Suprapubic skin (tissue), 4 donors: Measurements from ENCODE around the gene EFCAB6. TPM values are rescaled to one million over a fixed set of nuclear protein-coding genes. Genes with fewer than 3 reads are reported as not detected.

ENCODE experiments used
- DNase-seq, 2 donors: peaks; one replicate each; pipeline ENCODE4 v3.0.0-alpha.2; 2019; ENCODE audit warnings: low spot score in 2 of 2
- H3K27ac ChIP-seq: fragments of 200-600 bp; sonication (generic); one replicate; pipeline ENCODE4 v1.5.1; 2019
- H3K27me3 ChIP-seq: fragments of 200-600 bp; sonication (generic); one replicate; pipeline ENCODE4 v1.5.1; 2019
- H3K36me3 ChIP-seq: fragments of 200-600 bp; sonication (generic); one replicate; pipeline ENCODE4 v1.5.1; 2019
- H3K4me1 ChIP-seq: fragments of 200-600 bp; sonication (generic); one replicate; pipeline ENCODE4 v1.5.1; 2019
- H3K4me3 ChIP-seq: fragments of 200-600 bp; sonication (generic); one replicate; pipeline ENCODE4 v1.5.1; 2019; ENCODE audit warnings: mild to moderate bottlenecking
- H3K9me3 ChIP-seq: fragments of 200-600 bp; sonication (generic); one replicate; pipeline ENCODE4 v1.5.1; 2019
- EP300 ChIP-seq: sonication (generic); formaldehyde crosslinking; IDR thresholded peaks from one replicate; pipeline ENCODE4 v1.6.1; 2017; ENCODE audit warnings: antibody characterized with exemption
- POLR2A ChIP-seq, 2 donors: fragments of 450-650 bp; IDR thresholded peaks; one replicate each; pipeline ENCODE4 v1.6.1; 2017; ENCODE audit warnings: antibody characterized with exemption in 2 of 2, mild to moderate bottlenecking in 2 of 2, moderate library complexity in 2 of 2
- POLR2AphosphoS5 ChIP-seq, 3 donors: sonication (generic); formaldehyde crosslinking; IDR thresholded peaks; one replicate each; pipeline ENCODE4 v1.6.1; 2017; ENCODE audit warnings: antibody characterized with exemption in 3 of 3
- WGBS: methylation state at CpG from one replicate; pipeline ENCODE4 v1.1.5; 2018; 5-methylcytosine and 5-hydroxymethylcytosine counted together
- total RNA-seq, 4 donors: library from RNA; depleted of rRNA; stranded (reverse); fragments of >200 nt; gene quantifications; one replicate each; pipeline ENCODE4 v1.1.0, GENCODE V29; 2016
- TF ChIP-seq, protein P1 (sequence below), 2 donors: fragments of 200-600 bp in 1 of 2; fragments of 450-650 bp in 1 of 2; sonication (generic) in 1 of 2; IDR thresholded peaks; one replicate each; pipeline ENCODE4 v1.5.1; 2016 to 2019; ENCODE audit warnings: antibody characterized with exemption in 2 of 2, mild to moderate bottlenecking in 1 of 2, moderate library complexity in 1 of 2

The EFCAB6 gene
- total RNA-seq, 4 donors from 2014 or later, result 1.9 to 4.9 (median 2.9) TPM

DNA sequence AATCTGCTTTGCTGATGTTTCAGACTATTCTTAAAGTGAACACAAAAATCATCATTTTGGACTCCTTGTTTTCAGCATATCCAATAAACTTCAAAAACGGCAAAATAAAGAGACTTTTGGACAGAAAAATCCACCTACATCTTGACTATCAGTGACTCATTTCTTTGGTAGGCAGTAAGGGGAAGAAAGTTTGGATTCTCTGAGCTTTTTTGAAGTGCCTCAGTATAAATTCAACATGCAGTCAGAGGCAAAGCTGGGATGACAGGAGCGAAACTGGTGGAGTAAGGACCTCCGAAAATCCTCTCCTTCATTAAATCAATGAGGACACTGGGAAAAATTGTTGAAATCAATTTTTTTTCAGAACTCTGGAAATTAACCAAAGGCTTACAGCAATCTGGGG, 29.7 kb downstream of the EFCAB6 start:
- DNase-seq, result no peak
- H3K4me1 ChIP-seq, result no peaks in the 10 kb centered on the region
- no peak overlapping the region for H3K27ac ChIP-seq
- no peaks in the 10 kb centered on the region for H3K27me3 ChIP-seq
- 88% methylated on average over 3 of the region's 3 CpGs for WGBS
- TF ChIP-seq EP300 (no peak), POLR2AphosphoS5 (IDR thresholded peaks at IDR 0.05) (no peak), POLR2A (IDR thresholded peaks at IDR 0.05) (no peak)
- TF ChIP-seq, protein P1, sequence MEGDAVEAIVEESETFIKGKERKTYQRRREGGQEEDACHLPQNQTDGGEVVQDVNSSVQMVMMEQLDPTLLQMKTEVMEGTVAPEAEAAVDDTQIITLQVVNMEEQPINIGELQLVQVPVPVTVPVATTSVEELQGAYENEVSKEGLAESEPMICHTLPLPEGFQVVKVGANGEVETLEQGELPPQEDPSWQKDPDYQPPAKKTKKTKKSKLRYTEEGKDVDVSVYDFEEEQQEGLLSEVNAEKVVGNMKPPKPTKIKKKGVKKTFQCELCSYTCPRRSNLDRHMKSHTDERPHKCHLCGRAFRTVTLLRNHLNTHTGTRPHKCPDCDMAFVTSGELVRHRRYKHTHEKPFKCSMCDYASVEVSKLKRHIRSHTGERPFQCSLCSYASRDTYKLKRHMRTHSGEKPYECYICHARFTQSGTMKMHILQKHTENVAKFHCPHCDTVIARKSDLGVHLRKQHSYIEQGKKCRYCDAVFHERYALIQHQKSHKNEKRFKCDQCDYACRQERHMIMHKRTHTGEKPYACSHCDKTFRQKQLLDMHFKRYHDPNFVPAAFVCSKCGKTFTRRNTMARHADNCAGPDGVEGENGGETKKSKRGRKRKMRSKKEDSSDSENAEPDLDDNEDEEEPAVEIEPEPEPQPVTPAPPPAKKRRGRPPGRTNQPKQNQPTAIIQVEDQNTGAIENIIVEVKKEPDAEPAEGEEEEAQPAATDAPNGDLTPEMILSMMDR (IDR thresholded peaks at IDR 0.05), result no peak
- no peaks in the 10 kb centered on the region for H3K9me3 ChIP-seq
- H3K36me3 ChIP-seq, result no peaks in the 10 kb centered on the region
- no peak overlapping the region for H3K4me3 ChIP-seq

DNA sequence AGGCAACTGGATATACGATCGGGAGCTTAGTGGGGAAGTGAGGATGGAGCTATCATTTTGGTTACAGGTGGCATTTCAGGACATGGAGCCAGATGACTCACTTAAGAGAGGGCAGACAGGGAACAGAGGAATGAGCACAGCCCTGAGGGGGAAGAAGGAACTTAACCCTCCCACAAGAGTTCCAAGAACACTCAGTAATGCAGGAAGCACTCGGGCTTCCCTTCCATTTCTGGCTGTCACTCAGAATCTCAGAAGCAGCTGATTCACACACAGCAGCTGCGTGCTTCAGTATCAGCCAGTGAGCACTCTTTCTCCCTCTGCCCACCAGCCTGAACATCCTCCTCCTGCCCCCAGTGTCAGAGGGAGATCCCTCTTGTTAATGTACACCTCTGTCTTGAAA, 34.8 kb downstream of the EFCAB6 start:
- H3K9me3 ChIP-seq, result no peaks in the 10 kb centered on the region
- TF ChIP-seq POLR2AphosphoS5 (IDR thresholded peaks at IDR 0.05), result no peak
- no peak for TF ChIP-seq POLR2A (IDR thresholded peaks at IDR 0.05)
- TF ChIP-seq, protein P1 (IDR thresholded peaks at IDR 0.05), result no peak
- no peak for TF ChIP-seq EP300
- no peak overlapping the region for H3K27ac ChIP-seq
- H3K4me1 ChIP-seq, result no peaks in the 10 kb centered on the region
- H3K36me3 ChIP-seq, result no peaks in the 10 kb centered on the region
- no peak for DNase-seq
- WGBS, result 31% methylated on average over 4 of the region's 4 CpGs
- H3K4me3 ChIP-seq, result no peak overlapping the region
- H3K27me3 ChIP-seq, result no peaks in the 10 kb centered on the region

DNA sequence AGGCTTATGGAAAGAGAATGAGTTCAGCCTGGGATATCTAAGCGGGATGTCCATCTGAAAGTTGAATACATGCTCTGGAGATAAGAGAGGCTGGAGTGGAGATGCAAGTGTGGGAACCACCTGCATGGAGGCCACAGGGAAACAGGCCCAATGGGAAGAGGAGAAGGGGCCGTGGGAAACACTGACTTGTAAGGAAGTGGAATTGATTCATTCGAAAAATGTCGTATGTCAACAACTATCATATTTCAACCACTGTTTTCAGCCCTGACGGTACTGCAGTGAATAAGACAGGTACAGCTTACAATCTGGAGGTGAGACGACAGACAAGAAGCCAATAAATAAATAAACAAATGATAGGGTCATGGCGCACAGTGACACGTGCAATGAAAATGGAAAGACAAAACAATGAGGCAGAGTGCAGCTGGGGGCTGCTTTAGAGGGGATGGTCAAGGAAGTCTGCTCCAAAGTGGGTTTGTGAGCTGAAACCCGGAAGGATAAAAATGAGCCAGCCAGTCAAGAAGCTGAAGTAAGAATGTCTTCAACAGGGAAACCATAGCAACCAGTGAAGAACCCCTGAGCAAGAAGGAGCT, 35.9 kb downstream of the EFCAB6 start:
- no peak overlapping the region for H3K4me3 ChIP-seq
- 73% methylated on average over 9 of the region's 9 CpGs for WGBS
- no peaks in the 10 kb centered on the region for H3K27me3 ChIP-seq
- no peak for DNase-seq
- H3K27ac ChIP-seq, result no peak overlapping the region
- H3K9me3 ChIP-seq, result no peaks in the 10 kb centered on the region
- no peaks in the 10 kb centered on the region for H3K36me3 ChIP-seq
- H3K4me1 ChIP-seq, result no peaks in the 10 kb centered on the region
- no peak for TF ChIP-seq POLR2A (IDR thresholded peaks at IDR 0.05)
- TF ChIP-seq POLR2AphosphoS5 (IDR thresholded peaks at IDR 0.05), result no peak
- TF ChIP-seq, protein P1 (IDR thresholded peaks at IDR 0.05), result no peak
- no peak for TF ChIP-seq EP300

DNA sequence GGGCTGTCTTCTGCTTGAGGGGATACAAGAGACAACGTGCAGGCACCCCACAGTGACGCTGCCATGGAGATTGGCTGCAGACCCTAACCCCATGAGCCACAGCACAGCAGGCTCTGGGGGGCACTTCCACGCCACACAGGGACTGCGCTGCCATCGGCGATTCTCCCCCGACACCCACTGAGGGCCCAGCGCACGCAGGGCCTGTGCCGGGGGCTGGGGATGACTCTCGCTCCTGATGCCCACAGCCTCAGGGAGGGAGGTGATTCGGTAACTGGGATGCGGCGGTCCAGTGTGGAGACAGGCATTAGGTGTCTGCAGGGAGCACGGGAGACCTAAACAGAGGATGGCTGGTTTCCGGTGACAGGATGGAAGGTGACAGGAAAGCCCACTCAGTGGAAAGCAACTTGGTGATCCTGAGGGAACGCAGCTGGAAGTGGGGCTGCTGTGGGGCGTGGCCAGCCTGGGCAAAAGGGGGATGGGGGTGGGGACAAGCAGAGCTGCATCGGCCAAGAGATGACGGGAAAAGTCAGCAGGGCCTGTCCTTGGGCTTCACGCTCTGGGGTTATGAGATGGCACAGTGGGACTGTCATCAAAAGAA, 37.7 kb downstream of the EFCAB6 start:
- no peaks in the 10 kb centered on the region for H3K4me1 ChIP-seq
- no peaks in the 10 kb centered on the region for H3K27me3 ChIP-seq
- no peak overlapping the region for H3K4me3 ChIP-seq
- H3K9me3 ChIP-seq, result no peaks in the 10 kb centered on the region
- WGBS, result 94% methylated on average over 16 of the region's 21 CpGs
- no peaks in the 10 kb centered on the region for H3K36me3 ChIP-seq
- no peak for TF ChIP-seq EP300
- TF ChIP-seq, protein P1 (IDR thresholded peaks at IDR 0.05), result no peak
- no peak overlapping the region for H3K27ac ChIP-seq
- no peak for DNase-seq

DNA sequence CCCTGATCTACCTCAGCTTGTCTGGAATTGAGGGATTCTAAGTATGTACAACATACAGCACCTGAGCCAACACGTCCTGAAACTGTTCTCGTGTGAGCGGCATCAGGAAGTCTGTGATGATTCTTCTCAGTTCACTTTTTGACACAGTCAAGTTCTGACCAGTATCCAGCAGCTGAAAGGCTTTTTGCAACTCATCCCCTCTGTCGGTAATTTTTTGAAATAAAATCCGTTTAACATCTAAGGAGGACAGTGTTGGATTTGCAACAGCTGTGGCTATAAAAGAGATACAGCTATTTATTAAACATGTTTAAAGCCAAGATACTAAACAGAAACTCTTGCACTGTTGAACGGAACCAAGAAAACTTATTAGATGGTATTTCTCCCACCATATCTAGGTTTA, 39.3 kb downstream of the EFCAB6 start:
- TF ChIP-seq POLR2A (IDR thresholded peaks at IDR 0.05) (no peak), POLR2AphosphoS5 (IDR thresholded peaks at IDR 0.05) (no peak), EP300 (no peak)
- TF ChIP-seq, protein P1 (IDR thresholded peaks at IDR 0.05), result no peak
- Histone ChIP-seq H3K4me3 (no peak overlapping the region), H3K9me3 (no peaks in the 10 kb centered on the region), H3K27me3 (no peaks in the 10 kb centered on the region), H3K4me1 (no peaks in the 10 kb centered on the region), H3K36me3 (no peaks in the 10 kb centered on the region), H3K27ac (no peak overlapping the region)
- DNase-seq, result no peak
- 79% methylated on average over 6 of the region's 6 CpGs for WGBS
